Measurements from ENCODE around the gene IDH3B. TPM values are rescaled to one million over a fixed set of nuclear protein-coding genes. Genes with fewer than 3 reads are reported as not detected.

IDH3B gene
- total RNA-seq, 4 donors from 2014 or later = 101 to 141 (median 116) TPM

DNA sequence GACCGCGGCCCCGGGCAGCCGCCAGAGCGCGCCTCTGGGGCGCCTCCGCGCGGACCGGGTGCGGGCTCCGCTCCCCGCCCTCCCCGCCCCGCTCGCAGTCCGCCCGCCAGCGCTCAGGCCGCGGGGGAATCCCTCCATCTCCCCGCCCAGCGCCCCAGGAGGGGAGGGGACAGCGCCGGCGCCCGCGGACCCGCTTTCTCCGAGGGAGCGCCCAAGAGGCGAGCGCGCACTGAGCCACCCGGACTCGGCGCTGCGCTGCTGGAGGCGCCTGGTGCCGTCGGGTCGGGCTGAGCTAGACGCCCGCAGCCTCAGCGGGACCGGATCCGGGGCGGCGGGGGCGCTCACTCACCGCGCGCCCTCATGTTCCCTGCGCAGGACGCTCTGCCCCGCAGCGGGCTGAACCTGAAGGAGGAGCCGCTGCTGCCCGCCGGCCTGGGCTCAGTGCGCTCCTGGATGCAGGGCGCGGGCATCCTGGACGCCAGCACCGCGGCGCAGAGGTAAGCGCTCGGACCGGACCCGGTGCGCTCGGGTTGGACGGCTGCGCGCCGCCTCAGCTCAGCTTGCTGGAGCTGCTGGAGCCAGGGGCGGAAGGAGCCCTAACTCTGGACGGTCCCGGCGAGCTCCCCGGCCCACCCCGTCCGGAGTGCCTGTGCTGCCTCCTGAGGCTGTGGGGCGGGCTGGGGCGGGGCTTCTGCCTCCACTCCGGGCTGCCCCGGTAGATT lies 29.4 kb upstream of the IDH3B start:
- Histone ChIP-seq H3K36me3 (no peaks in the 10 kb centered on the region), H3K27me3 (peaks cover 0 to 27% of the 10 kb centered on the region in 2 donors), H3K9me3 (no peaks in the 10 kb centered on the region), H3K4me1 (peaks cover 0 to 21% (median 3%) of the 10 kb centered on the region in 4 donors), H3K27ac (peak overlapping the region in 1 of 4 donors; percentile 56), H3K4me3 (peak overlapping the region; percentile 33 to 60 (median 40))
- no peak for DNase-seq (ENCODE audit: low spot score in 2 of 2)
- WGBS, 2 donors = 0 to 3% methylated on average over 3 to 45 of the region's 89 CpGs
- TF ChIP-seq EP300 (IDR thresholded peaks at IDR 0.05) = no peak
- TF ChIP-seq, protein P1, sequence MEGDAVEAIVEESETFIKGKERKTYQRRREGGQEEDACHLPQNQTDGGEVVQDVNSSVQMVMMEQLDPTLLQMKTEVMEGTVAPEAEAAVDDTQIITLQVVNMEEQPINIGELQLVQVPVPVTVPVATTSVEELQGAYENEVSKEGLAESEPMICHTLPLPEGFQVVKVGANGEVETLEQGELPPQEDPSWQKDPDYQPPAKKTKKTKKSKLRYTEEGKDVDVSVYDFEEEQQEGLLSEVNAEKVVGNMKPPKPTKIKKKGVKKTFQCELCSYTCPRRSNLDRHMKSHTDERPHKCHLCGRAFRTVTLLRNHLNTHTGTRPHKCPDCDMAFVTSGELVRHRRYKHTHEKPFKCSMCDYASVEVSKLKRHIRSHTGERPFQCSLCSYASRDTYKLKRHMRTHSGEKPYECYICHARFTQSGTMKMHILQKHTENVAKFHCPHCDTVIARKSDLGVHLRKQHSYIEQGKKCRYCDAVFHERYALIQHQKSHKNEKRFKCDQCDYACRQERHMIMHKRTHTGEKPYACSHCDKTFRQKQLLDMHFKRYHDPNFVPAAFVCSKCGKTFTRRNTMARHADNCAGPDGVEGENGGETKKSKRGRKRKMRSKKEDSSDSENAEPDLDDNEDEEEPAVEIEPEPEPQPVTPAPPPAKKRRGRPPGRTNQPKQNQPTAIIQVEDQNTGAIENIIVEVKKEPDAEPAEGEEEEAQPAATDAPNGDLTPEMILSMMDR (IDR thresholded peaks at IDR 0.05) = peak in 1 of 5 experiments; percentile 25

DNA sequence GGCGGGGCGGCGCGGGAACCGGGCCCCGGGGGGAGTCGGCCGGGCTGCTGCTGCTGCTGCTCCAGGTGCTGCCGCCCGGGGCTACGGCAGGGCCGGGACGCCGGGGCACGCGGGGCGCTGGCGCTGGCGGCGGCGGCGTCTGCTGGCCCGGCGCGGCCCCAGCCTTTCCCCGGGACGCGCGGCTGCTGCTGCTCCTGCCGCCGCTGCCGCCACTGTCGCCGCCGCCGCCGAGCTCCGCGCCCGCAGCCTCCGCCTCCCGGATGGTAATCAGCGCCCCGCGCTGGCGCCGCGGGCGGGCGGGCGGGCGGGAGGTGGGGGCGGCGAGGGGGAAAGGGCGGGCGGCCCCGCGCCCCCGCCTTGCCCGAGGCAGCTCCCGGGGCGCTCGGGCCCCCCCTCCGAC lies 28.9 kb upstream of the IDH3B start:
- TF ChIP-seq POLR2A (IDR thresholded peaks at IDR 0.05) (no peak), EP300 (IDR thresholded peaks at IDR 0.05) (no peak)
- TF ChIP-seq, protein P1 (IDR thresholded peaks at IDR 0.05) = no peak
- DNase-seq (ENCODE audit: low spot score in 2 of 2) = no peak
- peaks cover 0 to 27% of the 10 kb centered on the region in 2 donors for H3K27me3 ChIP-seq
- peak overlapping the region in 1 of 4 donors; percentile 88 for H3K27ac ChIP-seq
- peaks cover 0 to 25% (median 3%) of the 10 kb centered on the region in 4 donors for H3K4me1 ChIP-seq
- no peaks in the 10 kb centered on the region for H3K9me3 ChIP-seq
- WGBS, 2 donors = 0% methylated on average over 6 of the region's 64 CpGs; no CpG with 5 or more reads in 1 of the 2 donors
- no peaks in the 10 kb centered on the region for H3K36me3 ChIP-seq
- H3K4me3 ChIP-seq = peak overlapping the region in 2 of 4 donors; percentile 33 to 60

DNA sequence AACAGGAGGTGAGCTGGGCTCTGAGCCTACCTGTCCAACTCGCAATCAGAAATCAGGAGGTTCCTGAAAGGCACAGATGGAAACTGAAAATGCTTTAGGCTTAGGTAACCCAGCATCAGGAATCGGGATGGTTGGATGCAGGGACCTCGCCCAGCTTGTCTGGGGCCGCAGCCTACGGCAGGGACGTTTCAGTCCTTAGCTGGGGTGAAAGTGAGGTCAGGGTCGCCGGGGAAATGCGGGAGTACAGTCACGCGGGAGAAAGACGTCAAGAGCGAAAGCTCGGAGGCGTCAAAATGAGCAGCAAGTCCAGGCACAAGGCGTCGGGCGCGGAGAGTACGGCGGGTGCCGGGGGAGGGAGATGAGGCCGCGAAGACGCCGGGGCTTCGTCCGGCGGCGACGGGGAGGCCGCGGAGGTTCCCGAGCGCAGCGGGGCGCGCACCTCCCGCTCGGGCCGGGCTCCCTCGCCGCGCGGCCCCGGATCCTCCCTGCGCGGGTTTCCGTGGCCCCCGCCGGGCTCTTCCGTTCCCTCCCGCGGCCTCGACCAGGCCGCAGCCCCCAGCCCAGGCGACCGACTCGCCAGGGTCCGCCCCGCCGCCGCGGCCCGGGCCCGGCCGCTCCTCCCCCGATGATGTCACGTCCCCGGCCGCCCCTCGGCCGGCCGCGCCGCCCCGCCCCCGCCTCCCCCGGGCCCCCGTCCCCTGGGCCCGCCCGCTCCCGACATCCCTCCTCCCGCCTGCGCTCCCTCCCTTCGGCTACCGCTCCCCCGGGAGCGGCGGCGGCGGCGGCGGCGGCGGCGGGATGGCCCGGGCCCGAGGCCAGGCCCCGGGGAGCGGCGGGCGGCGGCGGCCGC lies 28.2 kb upstream of the IDH3B start, which contains the start of gene EBF4:
TSS of gene EBF4 (plus strand) at position 745 of the 850 bp plus-strand sequence. CDS start 866 bp downstream, outside the sequence.
- TF ChIP-seq EP300 (IDR thresholded peaks at IDR 0.05) (peak; percentile 39 to 49), POLR2A (IDR thresholded peaks at IDR 0.05) (peak in 1 of 2 donors; percentile 42)
- TF ChIP-seq, protein P1 (IDR thresholded peaks at IDR 0.05) = no peak
- DNase-seq (ENCODE audit: low spot score in 2 of 2) = peak in 1 of 2 donors; percentile 27
- Histone ChIP-seq H3K4me1 (peaks cover 0 to 26% (median 3%) of the 10 kb centered on the region in 4 donors), H3K9me3 (no peaks in the 10 kb centered on the region), H3K27ac (peak within 1 kb of the TSS; percentile 77 to 88 (median 79)), H3K4me3 (peak within 1 kb of the TSS; percentile 39 to 60 (median 48)), H3K27me3 (peaks cover 0 to 31% of the 10 kb centered on the region in 2 donors), H3K36me3 (no peaks in the 10 kb centered on the region)
- WGBS, 2 donors = 11 to 13% methylated on average over 20 to 37 of the region's 106 CpGs

DNA sequence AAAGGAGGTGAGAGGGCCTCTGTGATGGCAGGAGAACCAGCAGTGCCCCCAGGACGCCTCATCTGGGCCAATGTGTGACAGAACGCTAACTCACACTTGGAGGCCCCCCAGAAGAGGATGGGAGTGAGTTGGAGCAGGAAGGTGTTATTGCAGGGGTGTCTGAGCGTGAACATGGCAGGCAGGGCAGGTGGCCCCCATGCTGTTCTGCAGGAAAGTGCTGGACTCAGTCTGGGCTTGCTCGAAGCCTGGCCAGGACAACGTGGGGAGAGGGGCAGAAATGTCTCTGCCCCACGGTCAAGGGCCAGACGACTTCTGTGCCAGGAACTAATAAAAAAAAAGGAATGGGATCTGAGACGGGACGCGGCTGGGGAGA lies 27.6 kb upstream of the IDH3B start:
- no peaks in the 10 kb centered on the region for H3K36me3 ChIP-seq
- peak overlapping the region in 2 of 4 donors; percentile 51 to 60 for H3K4me3 ChIP-seq
- TF ChIP-seq EP300 (IDR thresholded peaks at IDR 0.05) (no peak), POLR2A (IDR thresholded peaks at IDR 0.05) (no peak)
- TF ChIP-seq, protein P1 (IDR thresholded peaks at IDR 0.05) = no peak
- peak overlapping the region in 3 of 4 donors; percentile 77 to 88 (median 80) for H3K27ac ChIP-seq
- no peaks in the 10 kb centered on the region for H3K9me3 ChIP-seq
- no peak for DNase-seq (ENCODE audit: low spot score in 2 of 2)
- WGBS, 2 donors = 66 to 68% methylated on average over 10 of the region's 10 CpGs
- peaks cover 0 to 26% (median 3%) of the 10 kb centered on the region in 4 donors for H3K4me1 ChIP-seq
- H3K27me3 ChIP-seq = peaks cover 0 to 35% of the 10 kb centered on the region in 2 donors
